GM23338 (cell line): ENCODE results near the gene CDK5RAP1. TPM values are rescaled to one million over a fixed set of nuclear protein-coding genes. Genes with fewer than 3 reads are reported as not detected.

Experiments
- ETS1 ChIP-seq: IDR thresholded peaks from 2 replicates; pipeline ENCODE4 v1.6.1; 2016; ENCODE audit warnings: antibody characterized with exemption
- polyA plus RNA-seq: library from polyadenylated mRNA; unstranded; fragments of >200 nt; fragmentation: Nextera tagmentation; extraction: Ambion mirVana; gene quantifications from 2 replicates; pipeline ENCODE4 v1.2.1, GENCODE V29; 2016
- total RNA-seq: library from RNA; depleted of rRNA; stranded (reverse); fragments of >200 nt; shearing (Covaris generic); gene quantifications from 2 replicates; pipeline ENCODE4 v1.2.3, GENCODE V29; 2014
- TF ChIP-seq, protein P1 (sequence below): IDR thresholded peaks from one replicate; pipeline ENCODE4 v1.6.1; 2018; ENCODE audit warnings: antibody characterized with exemption; ENCODE audit not compliant: unreplicated experiment
- TF ChIP-seq, protein P2 (sequence below): fragments of 250-450 bp; sonication (Bioruptor Pico); IDR thresholded peaks from 2 replicates; pipeline ENCODE4 v1.5.0; 2020; ENCODE audit warnings: mild to moderate bottlenecking, moderate library complexity

Gene CDK5RAP1
- total and polyA plus RNA-seq, 2 experiments from 2014 or later, result 33.8 to 38.1 TPM

DNA sequence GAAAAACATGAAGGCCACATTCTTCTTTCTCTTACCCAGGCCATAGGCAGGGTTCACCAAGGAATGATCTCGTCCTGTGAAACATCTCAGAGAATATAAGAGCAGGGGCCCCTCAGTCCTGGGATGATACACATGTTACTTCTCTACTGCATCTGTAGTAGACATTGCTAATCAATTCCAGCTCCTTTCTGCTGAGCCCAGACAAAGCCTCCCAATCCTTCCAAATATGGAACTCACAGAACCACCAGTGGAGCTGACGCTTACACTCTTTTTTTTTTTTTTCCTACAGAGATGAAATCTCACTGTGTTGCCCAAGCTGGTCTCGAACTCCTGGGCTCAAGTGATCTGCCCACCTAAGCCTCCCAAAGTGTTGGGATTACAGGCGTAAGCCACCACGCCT, 33.1 kb upstream of the CDK5RAP1 start (continued):
- TF ChIP-seq, protein P1, sequence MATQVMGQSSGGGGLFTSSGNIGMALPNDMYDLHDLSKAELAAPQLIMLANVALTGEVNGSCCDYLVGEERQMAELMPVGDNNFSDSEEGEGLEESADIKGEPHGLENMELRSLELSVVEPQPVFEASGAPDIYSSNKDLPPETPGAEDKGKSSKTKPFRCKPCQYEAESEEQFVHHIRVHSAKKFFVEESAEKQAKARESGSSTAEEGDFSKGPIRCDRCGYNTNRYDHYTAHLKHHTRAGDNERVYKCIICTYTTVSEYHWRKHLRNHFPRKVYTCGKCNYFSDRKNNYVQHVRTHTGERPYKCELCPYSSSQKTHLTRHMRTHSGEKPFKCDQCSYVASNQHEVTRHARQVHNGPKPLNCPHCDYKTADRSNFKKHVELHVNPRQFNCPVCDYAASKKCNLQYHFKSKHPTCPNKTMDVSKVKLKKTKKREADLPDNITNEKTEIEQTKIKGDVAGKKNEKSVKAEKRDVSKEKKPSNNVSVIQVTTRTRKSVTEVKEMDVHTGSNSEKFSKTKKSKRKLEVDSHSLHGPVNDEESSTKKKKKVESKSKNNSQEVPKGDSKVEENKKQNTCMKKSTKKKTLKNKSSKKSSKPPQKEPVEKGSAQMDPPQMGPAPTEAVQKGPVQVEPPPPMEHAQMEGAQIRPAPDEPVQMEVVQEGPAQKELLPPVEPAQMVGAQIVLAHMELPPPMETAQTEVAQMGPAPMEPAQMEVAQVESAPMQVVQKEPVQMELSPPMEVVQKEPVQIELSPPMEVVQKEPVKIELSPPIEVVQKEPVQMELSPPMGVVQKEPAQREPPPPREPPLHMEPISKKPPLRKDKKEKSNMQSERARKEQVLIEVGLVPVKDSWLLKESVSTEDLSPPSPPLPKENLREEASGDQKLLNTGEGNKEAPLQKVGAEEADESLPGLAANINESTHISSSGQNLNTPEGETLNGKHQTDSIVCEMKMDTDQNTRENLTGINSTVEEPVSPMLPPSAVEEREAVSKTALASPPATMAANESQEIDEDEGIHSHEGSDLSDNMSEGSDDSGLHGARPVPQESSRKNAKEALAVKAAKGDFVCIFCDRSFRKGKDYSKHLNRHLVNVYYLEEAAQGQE, result no peak
- TF ChIP-seq, protein P2, sequence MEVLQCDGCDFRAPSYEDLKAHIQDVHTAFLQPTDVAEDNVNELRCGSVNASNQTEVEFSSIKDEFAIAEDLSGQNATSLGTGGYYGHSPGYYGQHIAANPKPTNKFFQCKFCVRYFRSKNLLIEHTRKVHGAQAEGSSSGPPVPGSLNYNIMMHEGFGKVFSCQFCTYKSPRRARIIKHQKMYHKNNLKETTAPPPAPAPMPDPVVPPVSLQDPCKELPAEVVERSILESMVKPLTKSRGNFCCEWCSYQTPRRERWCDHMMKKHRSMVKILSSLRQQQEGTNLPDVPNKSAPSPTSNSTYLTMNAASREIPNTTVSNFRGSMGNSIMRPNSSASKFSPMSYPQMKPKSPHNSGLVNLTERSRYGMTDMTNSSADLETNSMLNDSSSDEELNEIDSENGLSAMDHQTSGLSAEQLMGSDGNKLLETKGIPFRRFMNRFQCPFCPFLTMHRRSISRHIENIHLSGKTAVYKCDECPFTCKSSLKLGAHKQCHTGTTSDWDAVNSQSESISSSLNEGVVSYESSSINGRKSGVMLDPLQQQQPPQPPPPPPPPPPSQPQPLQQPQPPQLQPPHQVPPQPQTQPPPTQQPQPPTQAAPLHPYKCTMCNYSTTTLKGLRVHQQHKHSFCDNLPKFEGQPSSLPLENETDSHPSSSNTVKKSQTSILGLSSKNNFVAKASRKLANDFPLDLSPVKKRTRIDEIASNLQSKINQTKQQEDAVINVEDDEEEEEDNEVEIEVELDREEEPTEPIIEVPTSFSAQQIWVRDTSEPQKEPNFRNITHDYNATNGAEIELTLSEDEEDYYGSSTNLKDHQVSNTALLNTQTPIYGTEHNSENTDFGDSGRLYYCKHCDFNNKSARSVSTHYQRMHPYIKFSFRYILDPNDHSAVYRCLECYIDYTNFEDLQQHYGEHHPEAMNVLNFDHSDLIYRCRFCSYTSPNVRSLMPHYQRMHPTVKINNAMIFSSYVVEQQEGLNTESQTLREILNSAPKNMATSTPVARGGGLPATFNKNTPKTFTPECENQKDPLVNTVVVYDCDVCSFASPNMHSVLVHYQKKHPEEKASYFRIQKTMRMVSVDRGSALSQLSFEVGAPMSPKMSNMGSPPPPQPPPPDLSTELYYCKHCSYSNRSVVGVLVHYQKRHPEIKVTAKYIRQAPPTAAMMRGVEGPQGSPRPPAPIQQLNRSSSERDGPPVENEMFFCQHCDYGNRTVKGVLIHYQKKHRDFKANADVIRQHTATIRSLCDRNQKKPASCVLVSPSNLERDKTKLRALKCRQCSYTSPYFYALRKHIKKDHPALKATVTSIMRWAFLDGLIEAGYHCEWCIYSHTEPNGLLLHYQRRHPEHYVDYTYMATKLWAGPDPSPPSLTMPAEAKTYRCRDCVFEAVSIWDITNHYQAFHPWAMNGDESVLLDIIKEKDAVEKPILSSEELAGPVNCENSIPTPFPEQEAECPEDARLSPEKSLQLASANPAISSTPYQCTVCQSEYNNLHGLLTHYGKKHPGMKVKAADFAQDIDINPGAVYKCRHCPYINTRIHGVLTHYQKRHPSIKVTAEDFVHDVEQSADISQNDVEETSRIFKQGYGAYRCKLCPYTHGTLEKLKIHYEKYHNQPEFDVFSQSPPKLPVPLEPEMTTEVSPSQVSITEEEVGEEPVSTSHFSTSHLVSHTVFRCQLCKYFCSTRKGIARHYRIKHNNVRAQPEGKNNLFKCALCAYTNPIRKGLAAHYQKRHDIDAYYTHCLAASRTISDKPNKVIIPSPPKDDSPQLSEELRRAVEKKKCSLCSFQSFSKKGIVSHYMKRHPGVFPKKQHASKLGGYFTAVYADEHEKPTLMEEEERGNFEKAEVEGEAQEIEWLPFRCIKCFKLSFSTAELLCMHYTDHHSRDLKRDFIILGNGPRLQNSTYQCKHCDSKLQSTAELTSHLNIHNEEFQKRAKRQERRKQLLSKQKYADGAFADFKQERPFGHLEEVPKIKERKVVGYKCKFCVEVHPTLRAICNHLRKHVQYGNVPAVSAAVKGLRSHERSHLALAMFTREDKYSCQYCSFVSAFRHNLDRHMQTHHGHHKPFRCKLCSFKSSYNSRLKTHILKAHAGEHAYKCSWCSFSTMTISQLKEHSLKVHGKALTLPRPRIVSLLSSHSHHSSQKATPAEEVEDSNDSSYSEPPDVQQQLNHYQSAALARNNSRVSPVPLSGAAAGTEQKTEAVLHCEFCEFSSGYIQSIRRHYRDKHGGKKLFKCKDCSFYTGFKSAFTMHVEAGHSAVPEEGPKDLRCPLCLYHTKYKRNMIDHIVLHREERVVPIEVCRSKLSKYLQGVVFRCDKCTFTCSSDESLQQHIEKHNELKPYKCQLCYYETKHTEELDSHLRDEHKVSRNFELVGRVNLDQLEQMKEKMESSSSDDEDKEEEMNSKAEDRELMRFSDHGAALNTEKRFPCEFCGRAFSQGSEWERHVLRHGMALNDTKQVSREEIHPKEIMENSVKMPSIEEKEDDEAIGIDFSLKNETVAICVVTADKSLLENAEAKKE, result no peak
- TF ChIP-seq ETS1, result no peak
